Measurements from ENCODE around the gene M1AP.

GRCh38 chr2:74676331-74676730 lies 28.2 kb upstream of the M1AP start:
- TF ChIP-seq EZH2 (IDR thresholded peaks at IDR 0.05; ENCODE audit: low read length), result no peak
- TF ChIP-seq, protein P1, sequence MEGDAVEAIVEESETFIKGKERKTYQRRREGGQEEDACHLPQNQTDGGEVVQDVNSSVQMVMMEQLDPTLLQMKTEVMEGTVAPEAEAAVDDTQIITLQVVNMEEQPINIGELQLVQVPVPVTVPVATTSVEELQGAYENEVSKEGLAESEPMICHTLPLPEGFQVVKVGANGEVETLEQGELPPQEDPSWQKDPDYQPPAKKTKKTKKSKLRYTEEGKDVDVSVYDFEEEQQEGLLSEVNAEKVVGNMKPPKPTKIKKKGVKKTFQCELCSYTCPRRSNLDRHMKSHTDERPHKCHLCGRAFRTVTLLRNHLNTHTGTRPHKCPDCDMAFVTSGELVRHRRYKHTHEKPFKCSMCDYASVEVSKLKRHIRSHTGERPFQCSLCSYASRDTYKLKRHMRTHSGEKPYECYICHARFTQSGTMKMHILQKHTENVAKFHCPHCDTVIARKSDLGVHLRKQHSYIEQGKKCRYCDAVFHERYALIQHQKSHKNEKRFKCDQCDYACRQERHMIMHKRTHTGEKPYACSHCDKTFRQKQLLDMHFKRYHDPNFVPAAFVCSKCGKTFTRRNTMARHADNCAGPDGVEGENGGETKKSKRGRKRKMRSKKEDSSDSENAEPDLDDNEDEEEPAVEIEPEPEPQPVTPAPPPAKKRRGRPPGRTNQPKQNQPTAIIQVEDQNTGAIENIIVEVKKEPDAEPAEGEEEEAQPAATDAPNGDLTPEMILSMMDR (optimal IDR thresholded peaks at IDR 0.05 in 1 of 3, IDR thresholded peaks at IDR 0.05 in 1 of 3, conservative IDR thresholded peaks at IDR 0.05 in 1 of 3; ENCODE audit: extremely low read depth in 1 of 3, insufficient read depth in 2 of 3, low read length in 3 of 3), result no peak
